ENCODE measurements around the gene NFATC1. TPM values are rescaled to one million over a fixed set of nuclear protein-coding genes. Genes with fewer than 3 reads are reported as not detected.

The NFATC1 gene
- polyA plus RNA-seq, 2 of the 4 experiments (the other 2 are of a cell fraction), result 0.52 to 1.7 TPM

GRCh38 chr18:79496978-79497637, 101.4 kb downstream of the NFATC1 start:
- no peak overlapping the region for H3K27ac ChIP-seq
- CTCF ChIA-PET, result no interaction called here
- POLR2A ChIA-PET, result no interaction called here
- H3K4me2 ChIP-seq, result no peak overlapping the region
- ATAC-seq (no peak), DNase-seq (ENCODE audit: low read depth in 1 of 2, low spot score in 1 of 2) (no peak), FAIRE-seq (no peak)
- H3K4me1 ChIP-seq, result no peaks in the 10 kb centered on the region
- H3K9me3 ChIP-seq, result no peaks in the 10 kb centered on the region
- H3K4me3 ChIP-seq, result no peak overlapping the region
- TF ChIP-seq CBX2 (IDR thresholded peaks at IDR 0.05; ENCODE audit: borderline replicate concordance, low read depth), result no peak
- no peak for TF ChIP-seq HOXB13 (CRISPR knock-in tag; IDR thresholded peaks at IDR 0.05; ENCODE audit: low read depth)
- TF ChIP-seq CBX8 (IDR thresholded peaks at IDR 0.05), result no peak
- TF ChIP-seq ZC3H11A (IDR thresholded peaks at IDR 0.05), result no peak
- no peak for TF ChIP-seq PBX3 (IDR thresholded peaks at IDR 0.05)
- no peak for TF ChIP-seq MAFK (IDR thresholded peaks at IDR 0.05; ENCODE audit: partially characterized antibody)
- TF ChIP-seq, protein P1, sequence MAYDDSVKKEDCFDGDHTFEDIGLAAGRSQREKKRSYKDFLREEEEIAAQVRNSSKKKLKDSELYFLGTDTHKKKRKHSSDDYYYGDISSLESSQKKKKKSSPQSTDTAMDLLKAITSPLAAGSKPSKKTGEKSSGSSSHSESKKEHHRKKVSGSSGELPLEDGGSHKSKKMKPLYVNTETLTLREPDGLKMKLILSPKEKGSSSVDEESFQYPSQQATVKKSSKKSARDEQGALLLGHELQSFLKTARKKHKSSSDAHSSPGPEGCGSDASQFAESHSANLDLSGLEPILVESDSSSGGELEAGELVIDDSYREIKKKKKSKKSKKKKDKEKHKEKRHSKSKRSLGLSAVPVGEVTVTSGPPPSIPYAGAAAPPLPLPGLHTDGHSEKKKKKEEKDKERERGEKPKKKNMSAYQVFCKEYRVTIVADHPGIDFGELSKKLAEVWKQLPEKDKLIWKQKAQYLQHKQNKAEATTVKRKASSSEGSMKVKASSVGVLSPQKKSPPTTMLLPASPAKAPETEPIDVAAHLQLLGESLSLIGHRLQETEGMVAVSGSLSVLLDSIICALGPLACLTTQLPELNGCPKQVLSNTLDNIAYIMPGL (CRISPR knock-in tag; IDR thresholded peaks at IDR 0.05; ENCODE audit: borderline replicate concordance), result no peak
- no peak for TF ChIP-seq HEYL (CRISPR knock-in tag; IDR thresholded peaks at IDR 0.05)
- WGBS (ENCODE audit: missing lambda C conversion rate), result 68% methylated on average over 20 of the region's 22 CpGs

DNA sequence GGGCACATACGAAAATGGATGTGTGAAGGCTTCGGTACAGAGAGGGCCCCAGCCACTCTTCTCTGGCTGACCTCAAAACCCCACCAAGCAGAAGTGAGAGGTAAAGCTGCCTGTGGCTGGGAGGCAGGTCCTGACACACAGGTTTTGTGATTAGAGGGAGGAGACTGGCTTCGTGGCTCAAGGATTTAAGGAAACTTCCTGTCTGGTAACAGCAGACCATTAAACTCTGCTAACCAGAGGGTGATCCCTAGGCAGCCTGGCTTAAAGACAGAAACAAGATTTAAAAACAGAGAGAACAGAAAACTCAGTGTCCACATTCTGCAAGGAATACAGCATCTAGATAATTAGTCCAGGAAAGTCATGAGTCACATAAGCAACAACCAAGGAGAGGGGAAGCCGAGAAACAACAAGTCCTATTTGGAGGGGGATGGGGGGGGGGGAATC, 101.9 kb downstream of the NFATC1 start:
- H3K4me2 ChIP-seq, result no peak overlapping the region
- 64% methylated on average over 4 of the region's 4 CpGs for WGBS (ENCODE audit: missing lambda C conversion rate)
- no peaks in the 10 kb centered on the region for H3K4me1 ChIP-seq
- POLR2A ChIA-PET, result no interaction called here
- H3K4me3 ChIP-seq, result no peak overlapping the region
- CTCF ChIA-PET, result interaction anchor here (0.7 kb wide), 1 partner anchor 116 kb away, joined by 3 read pairs; no protein-coding TSS in a partner anchor
- no peak for FAIRE-seq
- TF ChIP-seq FOSB (CRISPR knock-in tag; IDR thresholded peaks at IDR 0.05) (no peak), MYC (IDR thresholded peaks at IDR 0.05; ENCODE audit: borderline replicate concordance, low read length) (no peak), ZFP36 (IDR thresholded peaks at IDR 0.05; ENCODE audit: borderline replicate concordance, partially characterized antibody) (no peak), ELK1 (IDR thresholded peaks at IDR 0.05; ENCODE audit: low read depth, low read length) (no peak)
- ATAC-seq, result no peak
- DNase-seq (ENCODE audit: low read depth in 1 of 2, low spot score in 1 of 2), result no peak
- no peaks in the 10 kb centered on the region for H3K9me3 ChIP-seq
- no peak overlapping the region for H3K27ac ChIP-seq

GRCh38 chr18:79498662-79499061, 102.9 kb downstream of the NFATC1 start:
- TF ChIP-seq JUNB (IDR thresholded peaks at IDR 0.05) (no peak), RNF2 (IDR thresholded peaks at IDR 0.05; ENCODE audit: borderline replicate concordance, low read depth) (no peak)
- TF ChIP-seq, protein P2, sequence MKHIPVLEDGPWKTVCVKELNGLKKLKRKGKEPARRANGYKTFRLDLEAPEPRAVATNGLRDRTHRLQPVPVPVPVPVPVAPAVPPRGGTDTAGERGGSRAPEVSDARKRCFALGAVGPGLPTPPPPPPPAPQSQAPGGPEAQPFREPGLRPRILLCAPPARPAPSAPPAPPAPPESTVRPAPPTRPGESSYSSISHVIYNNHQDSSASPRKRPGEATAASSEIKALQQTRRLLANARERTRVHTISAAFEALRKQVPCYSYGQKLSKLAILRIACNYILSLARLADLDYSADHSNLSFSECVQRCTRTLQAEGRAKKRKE (CRISPR knock-in tag; IDR thresholded peaks at IDR 0.05; ENCODE audit: low read depth), result no peak
- TF ChIP-seq, protein P3, sequence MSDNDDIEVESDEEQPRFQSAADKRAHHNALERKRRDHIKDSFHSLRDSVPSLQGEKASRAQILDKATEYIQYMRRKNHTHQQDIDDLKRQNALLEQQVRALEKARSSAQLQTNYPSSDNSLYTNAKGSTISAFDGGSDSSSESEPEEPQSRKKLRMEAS (IDR thresholded peaks at IDR 0.05), result no peak
- ChIA-PET CTCF (no interaction called here), POLR2A (no interaction called here)
- no peak overlapping the region for H3K4me2 ChIP-seq
- no peaks in the 10 kb centered on the region for H3K4me1 ChIP-seq
- no peaks in the 10 kb centered on the region for H3K9me3 ChIP-seq
- DNase-seq (ENCODE audit: low read depth in 1 of 2, low spot score in 1 of 2) (no peak), FAIRE-seq (no peak), ATAC-seq (no peak)
- no peak overlapping the region for H3K4me3 ChIP-seq
- H3K27ac ChIP-seq, result no peak overlapping the region
- WGBS (ENCODE audit: missing lambda C conversion rate), result 58% methylated on average over 6 of the region's 6 CpGs
